GM04503 (cell line): Measurements from ENCODE around the gene UNC13D.
"Not testable (repeated sequence)": the region's sequence is repeated elsewhere in the genome, so short reads cannot be mapped to it uniquely, and the experiment has no call there.

Experiments used
- DNase-seq: peaks from one replicate; pipeline ENCODE4 v3.0.0-alpha.2; 2012; ENCODE audit warnings: low read depth

The UNC13D gene

GRCh38 chr17:75799402-75799801 lies 44.8 kb downstream of the UNC13D start:
- DNase-seq: no peak

GRCh38 chr17:75795820-75796607 lies 48.2 kb downstream of the UNC13D start:
- DNase-seq: no peak

GRCh38 chr17:75793460-75793859 lies 50.7 kb downstream of the UNC13D start:
- no peak for DNase-seq

- no peak for DNase-seq
Observed at GRCh38 chr17:75791254-75791653, 53.0 kb downstream of the UNC13D start.

GRCh38 chr17:75785016-75785890 lies 59.0 kb downstream of the UNC13D start:
- peak; percentile 42 for DNase-seq

GRCh38 chr17:75784473-75785015 lies 59.7 kb downstream of the UNC13D start, which contains the start of gene UNK:
Gene UNK, plus strand, starts transcription at chr17:75784806. Its CDS starts 75 bp downstream, at chr17:75784881.
- DNase-seq: peak; percentile 94

GRCh38 chr17:75783803-75784472 lies 60.3 kb downstream of the UNC13D start:
- DNase-seq: no peak

- peak; percentile 25 for DNase-seq
Observed at GRCh38 chr17:75783069-75783783, 61.0 kb downstream of the UNC13D start.

- DNase-seq: no peak
Observed at GRCh38 chr17:75779987-75780889, 64.0 kb downstream of the UNC13D start.

- DNase-seq: peak; percentile 99
Observed at GRCh38 chr17:75779250-75779986, 64.8 kb downstream of the UNC13D start.

- DNase-seq: no peak
Observed at GRCh38 chr17:75778861-75779249, 65.3 kb downstream of the UNC13D start.

- DNase-seq: not testable (repeated sequence)
Observed at GRCh38 chr17:75778066-75778860, 65.9 kb downstream of the UNC13D start.

- DNase-seq: no peak
Observed at GRCh38 chr17:75777296-75777922, 66.8 kb downstream of the UNC13D start.
